H54 (cell line): ENCODE measurements around the gene BPIFB2.

ENCODE experiments used
- DNase-seq: peaks from one replicate; pipeline ENCODE4 v3.0.0; 2011; ENCODE audit warnings: low spot score, mixed read lengths; ENCODE audit not compliant: insufficient read length
- FAIRE-seq: peaks from 3 replicates; lab custom pipeline; 2011; peaks lifted over from hg19 to GRCh38; lab: Jason Lieb, UNC
- POLR2A ChIP-seq: IDR thresholded peaks from 2 replicates; pipeline ENCODE4 v1.6.1; 2011; ENCODE audit warnings: low read depth, mild to moderate bottlenecking, low read length

The BPIFB2 gene

GRCh38 chr20:33054791-33055190, 47.3 kb downstream of the BPIFB2 start:
- FAIRE-seq (no peak), DNase-seq (no peak)
- no peak for TF ChIP-seq POLR2A

- no peak for TF ChIP-seq POLR2A
- FAIRE-seq (no peak), DNase-seq (no peak)
Observed at GRCh38 chr20:33059136-33059535, 51.6 kb downstream of the BPIFB2 start.

GRCh38 chr20:33059741-33060390, 52.4 kb downstream of the BPIFB2 start:
- DNase-seq (no peak), FAIRE-seq (no peak)
- no peak for TF ChIP-seq POLR2A

DNA sequence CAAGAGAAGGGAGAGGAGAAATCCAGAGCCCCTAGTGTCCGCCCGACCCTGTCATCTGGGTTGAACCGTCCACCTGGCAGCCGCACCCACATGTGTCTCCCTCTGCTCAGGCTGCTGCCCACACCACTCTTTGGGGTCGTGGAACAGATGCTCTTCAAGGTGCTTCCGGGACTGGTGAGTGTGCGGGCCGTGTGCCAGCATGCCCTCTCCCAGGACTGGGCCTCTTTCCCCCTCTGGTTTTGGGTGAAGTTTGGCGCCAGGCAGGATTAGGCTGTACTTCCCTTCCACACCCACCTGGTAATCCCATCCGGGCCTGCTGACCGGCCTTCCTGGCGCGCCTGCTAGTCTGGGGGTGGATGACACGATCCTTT, 54.1 kb downstream of the BPIFB2 start:
- no peak for DNase-seq
- TF ChIP-seq POLR2A, result no peak
- FAIRE-seq, result no peak

GRCh38 chr20:33062105-33062824, 54.8 kb downstream of the BPIFB2 start:
- FAIRE-seq, result no peak
- no peak for DNase-seq
- TF ChIP-seq POLR2A, result no peak

DNA sequence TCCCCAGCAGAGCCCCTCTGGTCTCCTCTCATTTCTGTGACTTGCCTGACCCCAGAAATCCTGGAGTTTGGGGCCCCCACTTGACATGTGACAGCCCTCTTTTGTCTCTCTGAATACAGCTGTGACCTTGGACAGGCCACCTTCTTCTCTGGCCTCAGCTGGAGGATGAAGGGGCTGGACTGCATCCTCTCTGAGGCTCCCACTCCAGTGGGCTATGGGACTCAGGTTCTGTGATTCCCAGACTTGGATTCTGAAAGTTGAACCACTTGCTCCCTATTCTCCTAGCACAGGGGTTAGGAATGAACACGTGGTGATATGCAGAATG, 55.3 kb downstream of the BPIFB2 start:
- no peak for TF ChIP-seq POLR2A
- DNase-seq (no peak), FAIRE-seq (no peak)

DNA sequence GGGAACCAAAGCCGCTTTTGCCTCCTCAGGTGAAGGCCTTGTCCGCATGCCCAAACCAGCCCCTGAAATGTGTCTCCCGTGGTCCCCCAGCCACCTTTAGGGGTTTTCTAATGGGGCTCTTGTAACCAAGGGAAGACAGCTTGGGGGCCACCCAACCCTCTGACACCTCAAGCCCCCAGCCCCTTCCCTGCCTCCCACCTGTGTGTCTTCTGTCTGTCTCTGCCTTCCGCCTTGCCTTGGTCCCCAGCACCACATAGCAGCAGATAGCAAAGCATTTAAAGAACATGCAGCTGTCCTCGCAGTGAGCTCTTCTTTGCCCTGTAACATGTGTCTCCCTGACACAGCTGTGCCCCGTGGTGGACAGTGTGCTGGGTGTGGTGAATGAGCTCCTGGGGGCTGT, 55.8 kb downstream of the BPIFB2 start:
- TF ChIP-seq POLR2A, result no peak
- FAIRE-seq, result no peak
- DNase-seq, result no peak

- TF ChIP-seq POLR2A, result no peak
- DNase-seq (no peak), FAIRE-seq (no peak)
Observed at GRCh38 chr20:33064572-33065287, 57.2 kb downstream of the BPIFB2 start.

GRCh38 chr20:33065785-33066184, 58.3 kb downstream of the BPIFB2 start:
- no peak for TF ChIP-seq POLR2A

DNA sequence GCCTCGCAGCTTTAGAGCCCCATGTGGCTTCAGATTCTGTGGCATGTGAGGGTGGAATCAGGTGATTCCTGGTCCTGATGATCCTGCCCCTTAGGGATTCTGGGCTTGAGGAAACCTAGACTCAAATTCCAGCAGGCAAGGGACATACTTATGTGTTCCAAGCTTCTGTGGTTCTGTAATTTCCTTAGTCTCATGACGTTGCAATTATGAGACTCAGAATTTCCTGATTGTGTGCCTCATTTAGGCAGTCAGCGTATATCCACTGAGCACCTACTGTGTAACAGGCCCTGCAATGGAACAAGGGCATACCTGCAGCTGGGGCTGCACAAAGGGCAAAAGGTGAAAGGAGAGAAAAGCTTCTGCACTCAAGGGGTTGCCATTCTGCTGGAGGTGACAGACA, 60.3 kb downstream of the BPIFB2 start:
- DNase-seq (no peak), FAIRE-seq (no peak)
- TF ChIP-seq POLR2A, result no peak

More at GRCh38 chr20:33065785-33066184, 58.3 kb downstream of the BPIFB2 start:
- FAIRE-seq, result no peak
- no peak for DNase-seq

DNA sequence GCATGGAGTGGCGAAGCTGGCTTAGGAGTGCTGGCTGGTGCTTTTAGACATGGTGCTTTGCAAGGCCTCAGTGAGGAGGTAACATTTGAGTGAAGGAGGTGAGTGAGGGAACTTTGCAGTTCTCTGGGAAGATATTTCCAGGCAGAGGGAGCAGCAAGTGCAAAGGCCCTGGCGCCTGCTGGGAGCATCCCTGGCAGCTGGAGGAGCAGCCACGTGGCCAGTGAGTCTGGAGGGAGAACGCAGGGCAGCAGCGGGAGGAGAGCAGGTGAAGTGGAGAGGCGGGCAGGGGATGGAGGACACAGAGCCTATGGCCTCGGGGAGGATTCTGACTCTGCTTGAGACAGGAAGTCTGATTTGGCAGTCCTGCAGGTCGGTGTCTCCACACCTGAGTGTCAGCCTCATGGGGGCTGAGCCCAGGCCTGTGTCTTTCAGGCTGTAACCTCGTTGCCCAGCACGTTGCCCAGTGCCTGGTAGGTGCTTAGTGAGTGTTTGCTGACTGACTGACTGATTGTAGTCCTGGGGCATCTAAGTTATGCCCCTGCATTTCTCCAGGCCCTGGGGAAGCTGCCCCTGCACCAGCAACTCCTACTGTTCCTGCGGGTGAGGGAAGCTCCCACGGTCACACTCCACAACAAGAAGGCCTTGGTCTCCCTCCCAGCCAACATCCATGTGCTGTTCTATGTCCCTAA, 60.9 kb downstream of the BPIFB2 start:
- DNase-seq, result no peak
- FAIRE-seq, result no peak
- no peak for TF ChIP-seq POLR2A

DNA sequence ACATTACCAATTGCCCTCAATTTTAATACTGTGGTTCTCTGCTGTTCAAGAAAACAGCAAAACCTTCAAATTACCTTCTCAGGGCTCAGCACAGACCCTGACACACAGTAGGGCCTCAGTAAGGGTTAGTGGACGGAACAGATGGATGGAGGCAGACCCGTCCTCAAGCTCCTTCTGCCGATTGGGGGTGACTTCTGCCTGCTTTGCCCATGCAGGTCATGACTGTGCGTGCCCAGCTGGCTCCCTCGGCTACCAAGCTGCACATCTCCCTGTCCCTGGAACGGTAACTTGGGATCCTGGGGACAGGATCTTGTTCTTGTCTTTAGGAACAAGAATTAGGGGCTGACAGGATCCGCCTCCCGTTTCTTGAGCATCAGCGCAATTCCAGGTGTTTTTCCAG, 62.2 kb downstream of the BPIFB2 start:
- no peak for TF ChIP-seq POLR2A
- FAIRE-seq (no peak), DNase-seq (no peak)

- TF ChIP-seq POLR2A, result no peak
- DNase-seq (no peak), FAIRE-seq (no peak)
Observed at GRCh38 chr20:33070111-33071053, 62.9 kb downstream of the BPIFB2 start.

- FAIRE-seq (no peak), DNase-seq (no peak)
- TF ChIP-seq POLR2A, result no peak
Observed at GRCh38 chr20:33071198-33071597, 63.7 kb downstream of the BPIFB2 start.
